Transverse colon (tissue), 4 donors: ENCODE measurements around the gene NRK.

Source experiments
- EP300 ChIP-seq: sonication (generic); formaldehyde crosslinking; IDR thresholded peaks from one replicate; pipeline ENCODE4 v1.6.1; 2017; ENCODE audit warnings: antibody characterized with exemption, low read depth
- POLR2A ChIP-seq: fragments of 450-650 bp; IDR thresholded peaks from one replicate; pipeline ENCODE4 v1.6.1; 2016; ENCODE audit warnings: antibody characterized with exemption, mild to moderate bottlenecking, moderate library complexity
- POLR2AphosphoS5 ChIP-seq, 3 donors: sonication (generic); formaldehyde crosslinking; IDR thresholded peaks; one replicate each; pipeline ENCODE4 v1.6.1; 2016; ENCODE audit warnings: antibody characterized with exemption in 3 of 3
- TF ChIP-seq, protein P1 (sequence below), 5 experiments: fragments of 200-600 bp in 3 of 5; fragments of 450-650 bp in 2 of 5; sonication (generic) in 3 of 5; IDR thresholded peaks; 1 replicate in 2 of 5; 2 replicates in 3 of 5; pipeline ENCODE4 v1.5.1; 2016 to 2017; ENCODE audit warnings: antibody characterized with exemption in 5 of 5, inconsistent platforms in 3 of 5, mild to moderate bottlenecking in 2 of 5, moderate library complexity in 1 of 5

DNA sequence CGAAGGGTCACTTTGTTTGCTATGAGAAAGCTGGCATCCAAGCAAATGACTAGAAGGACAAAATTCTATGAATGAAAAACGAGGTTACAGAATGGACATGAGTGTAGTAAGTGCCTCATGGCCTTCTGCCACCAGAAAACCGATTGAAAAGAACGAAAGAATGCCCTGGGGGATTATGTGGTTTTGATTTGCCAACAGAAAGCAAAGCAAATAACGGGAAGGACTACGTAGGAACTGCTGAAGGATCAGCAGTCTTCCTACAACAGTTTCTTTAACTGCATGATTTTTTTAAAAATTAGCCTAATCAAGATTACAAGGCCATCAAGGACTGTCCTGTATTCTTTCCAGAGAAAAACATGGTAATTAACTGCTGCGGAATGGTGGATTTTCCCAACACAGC lies 50.6 kb downstream of the NRK start:
- TF ChIP-seq, protein P1, sequence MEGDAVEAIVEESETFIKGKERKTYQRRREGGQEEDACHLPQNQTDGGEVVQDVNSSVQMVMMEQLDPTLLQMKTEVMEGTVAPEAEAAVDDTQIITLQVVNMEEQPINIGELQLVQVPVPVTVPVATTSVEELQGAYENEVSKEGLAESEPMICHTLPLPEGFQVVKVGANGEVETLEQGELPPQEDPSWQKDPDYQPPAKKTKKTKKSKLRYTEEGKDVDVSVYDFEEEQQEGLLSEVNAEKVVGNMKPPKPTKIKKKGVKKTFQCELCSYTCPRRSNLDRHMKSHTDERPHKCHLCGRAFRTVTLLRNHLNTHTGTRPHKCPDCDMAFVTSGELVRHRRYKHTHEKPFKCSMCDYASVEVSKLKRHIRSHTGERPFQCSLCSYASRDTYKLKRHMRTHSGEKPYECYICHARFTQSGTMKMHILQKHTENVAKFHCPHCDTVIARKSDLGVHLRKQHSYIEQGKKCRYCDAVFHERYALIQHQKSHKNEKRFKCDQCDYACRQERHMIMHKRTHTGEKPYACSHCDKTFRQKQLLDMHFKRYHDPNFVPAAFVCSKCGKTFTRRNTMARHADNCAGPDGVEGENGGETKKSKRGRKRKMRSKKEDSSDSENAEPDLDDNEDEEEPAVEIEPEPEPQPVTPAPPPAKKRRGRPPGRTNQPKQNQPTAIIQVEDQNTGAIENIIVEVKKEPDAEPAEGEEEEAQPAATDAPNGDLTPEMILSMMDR (IDR thresholded peaks at IDR 0.05) = no peak
- TF ChIP-seq POLR2A (no peak), POLR2AphosphoS5 (IDR thresholded peaks at IDR 0.05) (no peak), EP300 (no peak)
